Gastrocnemius medialis (tissue), 4 donors: Measurements from ENCODE around the gene SLC37A3. TPM values are rescaled to one million over a fixed set of nuclear protein-coding genes. Genes with fewer than 3 reads are reported as not detected.
"Not testable (repeated sequence)": the region's sequence is repeated elsewhere in the genome, so short reads cannot be mapped to it uniquely, and the experiment has no call there.

Experiments used
- ATAC-seq, 2 donors: fragments of 150-250 bp; one replicate each; pipeline ENCODE4 v1.9.1; 2016
- DNase-seq, 2 donors: peaks; one replicate each; pipeline ENCODE4 v3.0.0-alpha.2; 2019
- H3K27ac ChIP-seq, 4 donors: fragments of 200-600 bp; sonication (generic); 1 replicate in 1 of 4; 2 replicates in 3 of 4; pipeline ENCODE4 v1.5.1; 2016 to 2018; ENCODE audit warnings: mild to moderate bottlenecking in 2 of 4, moderate library complexity in 1 of 4
- H3K27me3 ChIP-seq, 3 donors: fragments of 200-600 bp; sonication (generic) in 2 of 3; 1 replicate in 1 of 3; 2 replicates in 2 of 3; pipeline versions ENCODE4 v1.5.1 to v1.6.0; 2016 to 2019; ENCODE audit warnings: mild to moderate bottlenecking in 1 of 3, moderate library complexity in 1 of 3
- H3K36me3 ChIP-seq, 2 donors: fragments of 200-600 bp; sonication (generic) in 1 of 2; one replicate each; pipeline ENCODE4 v1.5.1; 2017 to 2018
- H3K4me1 ChIP-seq, 2 donors: fragments of 200-600 bp; sonication (generic) in 1 of 2; one replicate each; pipeline ENCODE4 v1.5.1; 2016 to 2017; ENCODE audit warnings: mild to moderate bottlenecking in 2 of 2
- H3K4me3 ChIP-seq, 4 donors: fragments of 200-600 bp; sonication (generic) in 3 of 4; 1 replicate in 1 of 4; 2 replicates in 3 of 4; pipeline ENCODE4 v1.5.1; 2016 to 2019; ENCODE audit warnings: mild to moderate bottlenecking in 2 of 4
- H3K9me3 ChIP-seq, 3 donors: fragments of 200-600 bp; sonication (generic) in 2 of 3; 1 replicate in 1 of 3; 2 replicates in 2 of 3; pipeline ENCODE4 v1.5.1; 2016 to 2019
- POLR2A ChIP-seq, 2 donors: fragments of 450-650 bp; IDR thresholded peaks; one replicate each; pipeline ENCODE4 v1.6.1; 2017; ENCODE audit warnings: antibody characterized with exemption in 2 of 2, mild to moderate bottlenecking in 2 of 2, moderate library complexity in 2 of 2
- in situ Hi-C, 4 donors: fragments of 200-750 bp; cut with MboI; loops; one replicate each; pipeline versions ENCODE4 v1.15.0 to v1.8.0; 2017; ENCODE audit warnings: low sequenced_read_pairs in 4 of 4
- intact Hi-C: fragments of 100-400 bp; cut with DNase I; formaldehyde crosslinking; loops from one replicate; pipeline ENCODE4 v1.15.1; 2023; ENCODE audit warnings: low total_unique reads
- total RNA-seq, 4 donors: library from RNA; depleted of rRNA; stranded (reverse); fragments of >200 nt; gene quantifications; one replicate each; pipeline versions ENCODE4 v1.1.0 to v1.2.3, GENCODE V29; 2016
- TF ChIP-seq, protein P1 (sequence below), 5 experiments: fragments of 450-650 bp in 3 of 5; fragments of 200-600 bp in 2 of 5; sonication (generic) in 2 of 5; IDR thresholded peaks in 4 of 5; conservative IDR thresholded peaks in 1 of 5; 1 replicate in 4 of 5; 2 replicates in 1 of 5; pipeline ENCODE4 v1.5.1; 2016 to 2019; ENCODE audit warnings: antibody characterized with exemption in 5 of 5, mild to moderate bottlenecking in 3 of 5, moderate library complexity in 3 of 5

Gene SLC37A3
- total RNA-seq, 4 donors from 2014 or later: 13.4 to 36.8 (median 18.0) TPM

- no peak overlapping the region for H3K4me3 ChIP-seq
- peaks cover 0 to 40% of the 10 kb centered on the region in 2 donors for H3K36me3 ChIP-seq
- peak; percentile 14 to 18 for DNase-seq
- TF ChIP-seq, protein P1, sequence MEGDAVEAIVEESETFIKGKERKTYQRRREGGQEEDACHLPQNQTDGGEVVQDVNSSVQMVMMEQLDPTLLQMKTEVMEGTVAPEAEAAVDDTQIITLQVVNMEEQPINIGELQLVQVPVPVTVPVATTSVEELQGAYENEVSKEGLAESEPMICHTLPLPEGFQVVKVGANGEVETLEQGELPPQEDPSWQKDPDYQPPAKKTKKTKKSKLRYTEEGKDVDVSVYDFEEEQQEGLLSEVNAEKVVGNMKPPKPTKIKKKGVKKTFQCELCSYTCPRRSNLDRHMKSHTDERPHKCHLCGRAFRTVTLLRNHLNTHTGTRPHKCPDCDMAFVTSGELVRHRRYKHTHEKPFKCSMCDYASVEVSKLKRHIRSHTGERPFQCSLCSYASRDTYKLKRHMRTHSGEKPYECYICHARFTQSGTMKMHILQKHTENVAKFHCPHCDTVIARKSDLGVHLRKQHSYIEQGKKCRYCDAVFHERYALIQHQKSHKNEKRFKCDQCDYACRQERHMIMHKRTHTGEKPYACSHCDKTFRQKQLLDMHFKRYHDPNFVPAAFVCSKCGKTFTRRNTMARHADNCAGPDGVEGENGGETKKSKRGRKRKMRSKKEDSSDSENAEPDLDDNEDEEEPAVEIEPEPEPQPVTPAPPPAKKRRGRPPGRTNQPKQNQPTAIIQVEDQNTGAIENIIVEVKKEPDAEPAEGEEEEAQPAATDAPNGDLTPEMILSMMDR (IDR thresholded peaks at IDR 0.05 in 4 of 5, conservative IDR thresholded peaks at IDR 0.05 in 1 of 5): peak in 2 of 5 experiments; percentile 17 to 32
- TF ChIP-seq POLR2A (IDR thresholded peaks at IDR 0.05): no peak
- H3K27ac ChIP-seq: no peak overlapping the region
- in situ Hi-C loops (no loop called here), intact Hi-C loops (no loop called here)
- H3K9me3 ChIP-seq: no peaks in the 10 kb centered on the region
- H3K27me3 ChIP-seq: no peaks in the 10 kb centered on the region
- ATAC-seq: peak in 1 of 2 donors; percentile 41
- H3K4me1 ChIP-seq: no peaks in the 10 kb centered on the region
Measured at GRCh38 chr7:140342727-140343514, 55.4 kb downstream of the SLC37A3 start.

DNA sequence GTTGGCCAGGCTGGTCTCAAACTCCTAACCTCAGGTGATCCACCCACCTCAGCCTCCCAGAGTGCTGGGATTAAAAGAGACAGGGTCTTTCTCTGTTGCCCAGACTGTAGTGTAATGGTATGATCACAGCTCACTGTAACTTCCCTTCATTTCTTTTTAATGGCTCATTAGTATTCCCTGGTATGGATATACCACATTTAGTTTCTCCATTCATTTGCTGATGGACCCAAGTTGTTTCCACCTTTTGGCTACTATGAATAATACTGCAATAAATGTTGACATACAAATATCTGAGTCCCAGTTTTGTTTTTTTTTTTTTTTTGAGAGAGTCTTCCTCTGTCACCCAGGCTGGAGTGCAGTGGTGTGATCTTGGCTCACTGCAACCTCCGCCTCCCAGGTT lies 59.4 kb downstream of the SLC37A3 start:
- H3K27ac ChIP-seq, H3K4me1 ChIP-seq, H3K27me3 ChIP-seq, ATAC-seq, DNase-seq, in situ Hi-C loops, H3K4me3 ChIP-seq, H3K9me3 ChIP-seq, intact Hi-C loops: not testable (repeated sequence)
- peaks cover 0 to 32% of the 10 kb centered on the region in 2 donors for H3K36me3 ChIP-seq

DNA sequence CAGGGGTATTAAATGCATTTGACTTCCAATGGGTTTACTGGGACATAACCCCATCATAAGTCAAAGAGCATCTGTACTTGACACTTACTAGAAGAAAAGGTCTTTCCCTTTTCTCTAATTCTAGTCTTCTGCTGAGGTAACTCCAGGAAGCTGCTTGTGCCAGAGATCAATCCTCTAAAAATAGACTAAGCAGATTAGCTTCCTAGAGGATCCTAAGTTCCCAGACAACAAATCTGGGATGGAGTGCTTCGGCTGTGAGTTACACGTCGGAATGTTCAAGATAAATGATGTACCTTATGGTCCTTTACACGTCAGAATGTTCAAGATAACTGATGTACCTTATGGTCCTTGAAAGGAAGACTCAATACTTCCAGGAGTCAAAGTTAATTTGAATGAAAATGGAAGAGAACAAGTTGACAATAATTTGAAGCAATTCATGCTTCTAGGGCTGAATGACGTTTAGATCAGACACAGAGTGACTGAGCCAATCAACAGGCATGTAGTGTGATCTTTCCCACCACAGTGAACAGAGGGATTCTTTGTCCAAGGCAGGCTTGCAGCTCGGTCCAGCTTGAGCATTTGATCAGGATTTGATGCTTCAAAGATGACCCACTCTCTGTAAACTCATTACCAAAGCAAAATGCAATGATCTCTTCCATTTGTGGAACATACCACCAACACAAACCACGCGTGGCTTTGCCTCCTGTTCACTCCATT lies 63.8 kb downstream of the SLC37A3 start:
- Histone ChIP-seq H3K27ac (no peak overlapping the region), H3K9me3 (no peaks in the 10 kb centered on the region), H3K4me1 (no peaks in the 10 kb centered on the region), H3K27me3 (no peaks in the 10 kb centered on the region), H3K4me3 (no peak overlapping the region), H3K36me3 (peaks cover 0 to 15% of the 10 kb centered on the region in 2 donors)
- in situ Hi-C loops (no loop called here), intact Hi-C loops (no loop called here)
- no peak for TF ChIP-seq POLR2A (IDR thresholded peaks at IDR 0.05)
- TF ChIP-seq, protein P1 (IDR thresholded peaks at IDR 0.05 in 4 of 5, conservative IDR thresholded peaks at IDR 0.05 in 1 of 5): no peak
- DNase-seq (no peak), ATAC-seq (no peak)

GRCh38 chr7:140333686-140334085 lies 64.6 kb downstream of the SLC37A3 start:
- intact Hi-C loops: no loop called here
- DNase-seq: no peak

DNA sequence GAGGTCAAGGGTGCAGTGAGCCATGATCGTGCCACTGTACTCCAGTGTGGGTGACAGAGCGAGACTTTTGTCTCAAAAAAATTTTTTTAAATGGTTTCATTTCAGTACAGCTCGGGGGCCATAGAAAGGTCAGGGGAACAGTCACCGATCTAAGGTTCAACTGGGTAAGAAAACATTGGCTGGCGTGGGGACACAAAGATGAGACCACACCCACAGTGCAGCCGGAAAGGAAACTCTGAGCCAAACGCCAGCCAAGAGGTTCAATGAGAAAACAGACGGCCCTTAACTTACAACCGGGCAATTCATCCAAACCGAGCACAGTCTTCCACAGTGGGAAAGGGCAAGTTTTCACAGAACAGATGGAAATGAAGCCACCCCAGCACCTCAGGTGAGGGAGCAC lies 65.1 kb downstream of the SLC37A3 start:
- in situ Hi-C loops: no loop called here
- Histone ChIP-seq H3K27me3 (no peaks in the 10 kb centered on the region), H3K4me1 (no peaks in the 10 kb centered on the region), H3K36me3 (peaks cover 0 to 15% of the 10 kb centered on the region in 2 donors), H3K4me3 (no peak overlapping the region), H3K9me3 (no peaks in the 10 kb centered on the region), H3K27ac (no peak overlapping the region)
- TF ChIP-seq POLR2A (IDR thresholded peaks at IDR 0.05): no peak
- TF ChIP-seq, protein P1 (IDR thresholded peaks at IDR 0.05 in 4 of 5, conservative IDR thresholded peaks at IDR 0.05 in 1 of 5): no peak
- intact Hi-C loops: no loop called here
- DNase-seq: no peak
- ATAC-seq: no peak

More at GRCh38 chr7:140333686-140334085, 64.6 kb downstream of the SLC37A3 start:
- Histone ChIP-seq H3K27me3 (no peaks in the 10 kb centered on the region), H3K4me1 (no peaks in the 10 kb centered on the region), H3K9me3 (no peaks in the 10 kb centered on the region), H3K36me3 (peaks cover 0 to 15% of the 10 kb centered on the region in 2 donors), H3K27ac (no peak overlapping the region), H3K4me3 (no peak overlapping the region)
- in situ Hi-C loops: no loop called here
- no peak for ATAC-seq
- TF ChIP-seq, protein P1 (IDR thresholded peaks at IDR 0.05 in 4 of 5, conservative IDR thresholded peaks at IDR 0.05 in 1 of 5): no peak
